Daoy (cell line): ENCODE results near the gene PCBP3. TPM values are rescaled to one million over a fixed set of nuclear protein-coding genes. Genes with fewer than 3 reads are reported as not detected.
"Not testable (repeated sequence)": the region's sequence is repeated elsewhere in the genome, so short reads cannot be mapped to it uniquely, and the experiment has no call there.

Source experiments
- DNase-seq: peaks from one replicate; pipeline ENCODE4 v3.0.0-alpha.2; 2015; ENCODE audit warnings: low read depth
- total RNA-seq: library from RNA; depleted of rRNA; stranded (reverse); fragments of >200 nt; shearing (Covaris generic); gene quantifications from 2 replicates; pipeline ENCODE4 v1.2.3, GENCODE V29; 2014

Gene PCBP3
- total RNA-seq, 1 experiment from 2014 or later: 2.1 TPM

DNA sequence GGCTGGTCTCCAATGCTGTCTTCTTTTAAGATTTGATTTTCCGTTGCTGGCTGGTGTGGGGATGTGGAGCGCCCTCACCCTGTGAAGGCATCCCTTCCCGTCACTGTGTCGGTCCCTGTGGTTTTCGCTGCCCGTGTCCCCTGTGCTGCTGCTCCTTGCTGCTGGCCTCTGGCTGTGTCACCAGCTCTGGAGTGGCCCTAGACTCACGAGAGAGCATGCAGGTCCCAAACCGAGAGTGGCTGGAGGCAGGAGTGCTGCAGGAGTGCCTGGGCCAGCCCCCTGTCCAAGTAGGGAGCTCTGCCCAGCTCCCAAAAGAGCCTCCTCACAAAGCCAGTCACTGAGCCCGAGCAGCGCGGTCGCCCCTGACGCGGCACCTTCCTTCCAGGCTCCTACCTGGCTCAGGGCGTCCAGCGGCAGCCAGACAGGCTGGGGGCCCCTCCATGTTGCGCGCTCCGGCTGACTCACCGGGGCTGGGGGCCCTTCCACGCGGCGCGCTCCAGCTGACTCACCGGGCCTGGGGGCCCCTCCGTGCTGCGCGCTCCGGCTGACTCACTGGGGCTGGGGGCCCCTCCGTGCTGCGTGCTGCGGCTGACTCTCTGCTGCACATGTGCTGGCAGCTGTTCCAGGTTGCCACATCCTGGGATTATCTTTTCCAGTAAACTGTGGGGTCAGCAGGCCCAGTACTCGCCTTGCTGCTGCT is 231.3 kb downstream of the PCBP3 start:
- peak; percentile 99 for DNase-seq

DNA sequence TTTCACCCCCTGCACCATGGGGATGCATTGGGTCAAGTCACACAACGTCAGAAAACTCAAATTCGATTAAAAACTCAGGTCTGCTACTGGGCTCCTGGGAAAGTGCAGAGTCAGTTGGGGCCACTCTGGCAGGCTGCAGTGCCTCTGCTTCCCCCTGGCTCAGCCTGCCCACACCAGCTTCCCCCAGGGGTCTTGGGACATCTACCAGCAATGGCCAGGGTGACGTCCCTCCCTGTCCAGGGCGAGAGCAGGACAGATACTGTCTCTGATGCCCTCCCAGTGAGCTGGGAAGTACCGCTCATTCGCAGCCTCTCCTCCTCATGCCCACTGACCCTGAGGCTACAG is 231.9 kb downstream of the PCBP3 start:
- DNase-seq: no peak

DNA sequence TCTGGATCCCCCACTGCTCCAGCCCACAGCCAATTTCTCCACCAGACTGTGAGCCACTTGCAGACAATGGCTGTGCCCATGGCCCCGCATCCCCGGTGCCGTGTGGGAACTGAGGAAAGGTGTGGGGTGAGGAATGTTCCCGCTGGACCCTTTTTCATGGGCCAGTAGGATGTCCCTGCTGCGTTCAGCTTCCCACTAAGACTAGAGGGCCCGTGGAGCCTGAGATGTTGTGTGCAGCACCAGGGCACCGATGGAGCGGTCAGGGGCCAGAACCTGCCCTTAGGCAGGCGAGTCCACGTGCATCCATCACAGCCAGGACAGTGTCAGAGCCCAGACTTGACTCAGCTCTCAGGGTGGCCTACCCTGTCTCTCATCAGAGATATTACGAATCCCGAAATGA is 232.4 kb downstream of the PCBP3 start:
- no peak for DNase-seq

DNA sequence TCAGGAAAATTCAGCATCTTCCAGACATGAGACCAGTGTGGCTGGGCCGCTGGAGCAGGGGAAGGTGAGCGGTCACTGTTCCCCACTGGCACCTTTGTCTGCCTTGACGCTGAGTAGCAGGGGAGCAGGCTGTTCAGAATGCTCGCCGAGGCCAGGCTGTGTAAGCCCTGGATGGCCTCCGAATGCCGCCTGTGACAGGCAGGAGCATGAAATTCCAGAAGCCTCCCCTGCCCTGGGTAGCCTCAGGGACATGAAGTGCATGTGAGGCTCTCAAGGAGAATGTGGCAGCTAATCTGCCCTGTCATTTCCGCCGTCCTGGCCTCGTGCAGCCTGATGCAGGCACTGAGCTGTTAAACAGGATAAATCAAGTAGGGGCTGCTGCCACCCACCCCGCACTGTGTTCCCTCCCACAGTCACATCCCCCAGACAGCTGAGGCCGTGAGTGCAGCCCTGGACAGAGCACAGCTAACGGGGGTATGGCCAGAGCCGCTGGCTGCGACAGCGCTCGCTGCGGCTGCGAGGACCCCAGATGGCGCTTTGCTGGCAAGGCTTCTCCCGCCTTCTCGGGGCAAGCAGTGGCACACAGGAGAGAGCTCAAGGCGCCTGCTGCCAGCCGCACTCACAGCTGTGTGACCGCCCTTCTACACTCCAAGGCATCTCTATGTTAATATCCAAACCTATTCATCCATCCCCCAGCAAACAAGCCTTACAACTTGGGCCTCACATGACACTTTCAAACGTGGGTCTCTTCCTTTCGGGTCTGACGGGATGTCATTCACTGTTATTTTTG is 233.1 kb downstream of the PCBP3 start:
- no peak for DNase-seq

DNA sequence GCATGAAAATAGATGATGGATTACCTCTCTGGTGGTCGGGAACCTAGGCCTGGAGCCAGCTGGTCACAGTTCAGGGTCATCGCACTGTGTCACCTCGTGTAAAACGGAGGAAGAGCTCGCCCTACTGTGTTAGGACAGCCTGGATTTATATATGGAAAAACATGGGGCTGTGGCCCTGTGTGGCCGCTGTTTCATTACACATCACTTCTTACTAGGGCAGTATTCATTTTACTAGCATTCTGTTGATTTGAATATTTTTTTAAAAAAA is 233.6 kb downstream of the PCBP3 start:
- no peak for DNase-seq

DNA sequence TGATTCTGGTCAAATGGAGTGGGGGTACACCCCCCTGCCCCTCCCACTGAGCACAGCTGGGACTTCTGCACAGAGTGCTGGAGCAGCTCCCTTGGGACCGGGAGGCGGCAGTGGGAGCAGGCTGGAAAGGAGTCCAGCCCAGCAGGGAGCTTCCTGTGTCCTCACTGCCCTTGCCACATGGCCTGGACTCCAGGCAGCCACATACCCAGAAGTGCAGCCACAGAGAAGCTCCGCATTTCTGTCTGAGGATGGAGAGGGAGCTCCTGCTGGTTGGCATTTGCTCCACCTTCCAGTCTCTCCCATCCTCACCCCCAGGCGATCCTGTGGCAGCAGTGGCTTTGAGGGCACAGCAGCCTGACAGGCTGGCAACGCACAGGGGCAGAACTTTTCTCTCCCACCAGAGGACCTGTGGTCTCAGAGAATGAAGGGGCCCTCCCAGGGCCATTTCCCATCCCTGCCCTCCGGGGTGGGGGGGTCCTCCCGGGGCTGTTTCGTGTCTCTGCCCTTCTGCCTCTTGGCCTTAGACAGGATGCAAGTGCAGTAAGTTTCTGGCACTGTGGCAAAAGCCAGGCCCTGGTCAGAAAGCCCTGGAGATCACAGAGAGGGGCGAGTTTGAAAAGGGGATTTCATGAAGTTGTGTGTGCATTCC is 234.4 kb downstream of the PCBP3 start:
- DNase-seq: peak; percentile 63

DNA sequence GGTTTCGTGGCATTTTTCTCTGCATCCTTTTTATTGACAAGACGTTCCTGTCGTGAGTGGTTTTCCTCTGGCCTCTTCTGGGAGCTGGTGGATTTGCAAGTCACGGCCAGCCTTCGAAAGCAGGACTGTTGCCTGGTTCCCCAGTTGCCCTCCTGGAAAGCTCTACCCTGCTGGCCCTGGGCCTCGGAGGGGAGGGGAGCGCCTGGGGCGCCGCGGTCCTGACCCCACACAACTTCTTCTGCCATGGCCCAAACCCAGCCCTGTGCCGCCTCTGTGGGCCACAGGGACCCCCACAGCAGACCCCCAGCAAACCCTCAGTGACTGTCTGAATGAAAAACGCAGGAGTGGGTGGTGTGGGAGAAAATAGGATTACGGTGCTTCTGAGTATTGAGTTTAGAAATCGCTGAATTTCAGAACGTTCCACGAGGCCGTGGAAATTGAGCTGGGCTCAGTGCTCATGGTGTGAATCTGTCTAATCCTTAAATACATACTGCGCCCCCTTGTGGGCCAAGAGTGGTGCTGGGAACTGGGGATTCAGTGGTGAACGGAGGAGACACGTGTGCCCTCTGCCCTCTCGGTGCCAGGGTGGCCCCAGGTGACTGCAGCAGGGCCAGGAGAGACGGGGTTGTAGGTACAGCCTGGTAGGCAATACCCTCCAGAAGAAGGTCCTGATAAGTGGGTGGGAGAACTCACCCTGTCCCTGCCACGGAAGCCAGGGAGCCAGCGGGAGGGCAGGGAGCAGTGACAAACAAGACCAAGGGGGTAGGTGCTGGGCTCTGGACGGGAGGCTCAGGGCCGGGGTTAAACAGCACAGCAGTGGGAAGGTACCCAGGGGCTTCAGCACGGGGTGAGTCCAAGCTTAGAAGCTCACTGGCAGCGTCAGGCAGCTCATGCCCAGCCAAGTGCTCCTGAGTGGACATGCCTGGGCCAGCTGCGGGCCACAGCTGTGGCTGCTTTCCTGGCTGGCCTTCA is 236.9 kb downstream of the PCBP3 start:
- peak; percentile 84 for DNase-seq

DNA sequence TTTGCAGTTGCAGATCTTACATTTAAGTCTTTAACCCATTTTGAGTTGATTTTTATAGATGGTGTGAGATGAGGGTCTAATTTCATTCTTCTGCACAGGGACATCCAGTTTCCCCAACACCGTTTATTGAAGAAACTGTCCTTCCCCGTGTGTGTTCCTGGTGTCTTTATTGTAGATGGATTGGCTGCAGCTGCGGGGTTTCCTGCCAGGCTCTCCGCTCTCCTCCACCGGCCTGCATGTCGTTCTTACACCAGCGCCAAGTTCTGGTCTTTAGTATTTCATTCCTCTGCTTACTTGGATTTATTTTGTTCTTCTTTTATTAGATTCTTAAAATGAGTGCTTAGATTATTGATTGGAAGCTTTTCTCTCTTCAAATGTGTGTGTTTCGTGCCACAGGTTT is 239.1 kb downstream of the PCBP3 start:
- DNase-seq: no peak

DNA sequence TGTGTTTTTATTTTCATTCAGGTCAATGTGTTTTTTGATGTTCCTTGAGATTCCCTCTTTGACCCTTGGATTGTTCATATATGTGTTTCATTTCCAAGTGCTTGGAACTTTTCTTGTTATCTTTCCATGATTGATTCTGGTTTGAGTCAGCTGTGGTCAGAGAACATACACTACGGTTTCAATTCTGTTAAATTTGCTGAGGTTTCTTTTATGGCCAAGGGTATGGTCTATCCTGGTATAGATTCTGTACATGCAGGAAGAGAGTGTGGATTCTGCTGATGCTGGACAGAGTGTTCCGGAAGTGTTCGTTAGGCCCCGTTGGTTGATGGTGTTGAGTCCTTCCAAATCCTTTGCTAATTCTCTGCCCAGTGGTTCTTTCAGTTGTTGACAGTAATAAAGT is 239.6 kb downstream of the PCBP3 start:
- no peak for DNase-seq

DNA sequence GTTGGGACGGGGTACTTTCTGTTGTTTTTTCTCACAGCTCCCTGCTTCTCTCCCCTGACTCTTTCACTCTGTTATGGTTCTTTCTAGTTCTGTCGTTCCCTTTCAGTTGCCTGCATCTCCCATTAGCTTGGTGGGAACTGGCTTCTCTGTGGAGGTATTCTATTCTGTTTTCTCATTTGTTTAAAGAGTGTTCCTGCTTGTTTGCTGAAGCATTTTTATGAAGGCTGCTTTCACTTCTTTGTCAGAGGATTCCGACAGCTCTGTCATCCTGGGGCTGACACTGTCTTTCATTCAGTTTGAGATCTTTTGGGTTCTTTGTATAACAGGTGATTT is 242.0 kb downstream of the PCBP3 start:
- DNase-seq: no peak

DNA sequence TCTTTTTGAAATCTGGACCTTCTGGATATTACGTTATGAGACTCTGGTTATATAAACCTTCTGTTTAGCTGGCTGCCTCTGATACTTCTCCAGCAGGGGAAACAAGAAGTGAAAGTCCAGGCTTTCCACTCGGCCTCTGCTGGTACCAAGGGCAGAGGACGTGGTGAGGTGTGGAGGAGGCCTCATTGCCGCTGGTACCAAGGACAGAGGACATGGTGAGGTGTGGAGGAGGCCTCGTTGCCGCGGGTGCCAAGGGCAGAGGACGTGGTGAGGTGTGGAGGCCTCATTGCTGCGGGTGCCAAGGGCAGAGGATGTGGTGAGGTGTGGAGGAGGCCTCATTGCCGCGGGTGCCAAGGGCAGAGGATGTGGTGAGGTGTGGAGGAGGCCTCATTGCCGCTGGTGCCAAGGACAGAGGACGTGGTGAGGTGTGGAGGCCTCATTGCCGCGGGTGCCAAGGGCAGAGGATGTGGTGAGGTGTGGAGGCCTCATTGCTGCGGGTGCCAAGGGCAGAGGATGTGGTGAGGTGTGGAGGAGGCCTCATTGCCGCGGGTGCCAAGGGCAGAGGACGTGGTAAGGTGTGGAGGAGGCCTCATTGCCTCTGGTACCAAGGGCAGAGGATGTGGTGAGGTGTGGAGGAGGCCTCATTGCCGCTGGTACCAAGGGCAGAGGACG is 242.5 kb downstream of the PCBP3 start:
- not testable (repeated sequence) for DNase-seq

DNA sequence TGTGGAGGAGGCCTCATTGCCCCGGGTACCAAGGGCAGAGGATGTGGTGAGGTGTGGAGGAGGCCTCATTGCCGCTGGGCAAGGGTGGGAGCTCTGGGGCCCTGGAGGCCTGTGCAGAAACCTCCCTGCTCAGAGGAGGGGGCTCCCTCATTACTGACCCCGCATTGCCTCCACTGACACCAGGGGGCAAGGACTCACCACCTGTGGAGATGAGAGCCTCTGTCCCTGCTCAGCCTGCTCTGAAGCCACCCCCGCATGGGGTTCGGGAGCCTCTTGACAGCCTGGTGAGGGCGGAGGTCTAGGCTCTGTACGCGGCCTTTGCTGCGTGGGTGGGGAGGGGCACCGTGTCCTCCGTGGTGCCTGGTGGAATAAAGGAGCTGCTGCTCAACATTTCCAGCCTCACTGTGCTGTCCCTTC is 243.1 kb downstream of the PCBP3 start:
- no peak for DNase-seq

DNA sequence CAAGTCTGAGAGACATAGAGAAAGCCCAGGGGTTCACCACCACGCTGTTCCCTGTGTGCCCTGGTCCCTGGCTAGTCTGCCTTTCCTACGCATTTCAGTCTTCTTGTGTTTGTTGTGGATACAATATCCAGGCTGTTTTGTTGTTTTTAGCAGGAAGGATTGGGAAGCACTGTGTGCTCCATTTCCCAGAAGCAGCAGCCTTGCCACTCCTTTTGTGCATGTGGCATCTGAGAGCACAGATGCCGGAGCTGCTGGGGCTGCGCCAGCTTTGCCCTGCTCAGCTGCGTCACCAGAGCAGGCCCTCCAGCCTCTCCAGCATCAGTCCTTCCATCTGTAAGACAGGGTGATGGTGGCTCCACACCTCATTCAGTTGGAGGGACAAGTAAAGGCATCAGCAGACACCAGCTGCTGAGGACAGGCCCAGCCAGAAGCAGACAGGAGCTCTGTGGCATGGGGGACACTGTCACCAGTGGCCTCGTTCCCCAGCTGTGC is 243.6 kb downstream of the PCBP3 start:
- no peak for DNase-seq

DNA sequence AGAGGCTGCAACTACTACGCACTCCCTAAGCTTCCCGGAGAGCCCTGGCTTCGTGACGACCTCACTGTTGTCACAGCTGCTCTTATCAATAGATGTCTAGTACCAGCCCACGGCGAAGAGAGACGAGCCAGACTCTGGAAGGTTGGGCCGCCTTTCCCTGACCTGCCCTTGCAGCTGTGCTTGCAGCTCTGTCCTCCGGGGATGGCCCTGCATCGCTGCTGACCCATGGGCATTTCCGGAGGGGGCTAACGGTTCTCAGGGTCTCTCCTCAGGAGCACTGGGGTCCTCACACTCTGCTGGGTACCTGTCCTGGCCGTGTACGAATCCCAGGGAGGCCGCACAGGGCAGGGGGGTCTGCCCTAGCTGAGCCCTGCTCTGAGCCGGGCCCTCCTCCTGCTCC is 244.3 kb downstream of the PCBP3 start:
- no peak for DNase-seq

DNA sequence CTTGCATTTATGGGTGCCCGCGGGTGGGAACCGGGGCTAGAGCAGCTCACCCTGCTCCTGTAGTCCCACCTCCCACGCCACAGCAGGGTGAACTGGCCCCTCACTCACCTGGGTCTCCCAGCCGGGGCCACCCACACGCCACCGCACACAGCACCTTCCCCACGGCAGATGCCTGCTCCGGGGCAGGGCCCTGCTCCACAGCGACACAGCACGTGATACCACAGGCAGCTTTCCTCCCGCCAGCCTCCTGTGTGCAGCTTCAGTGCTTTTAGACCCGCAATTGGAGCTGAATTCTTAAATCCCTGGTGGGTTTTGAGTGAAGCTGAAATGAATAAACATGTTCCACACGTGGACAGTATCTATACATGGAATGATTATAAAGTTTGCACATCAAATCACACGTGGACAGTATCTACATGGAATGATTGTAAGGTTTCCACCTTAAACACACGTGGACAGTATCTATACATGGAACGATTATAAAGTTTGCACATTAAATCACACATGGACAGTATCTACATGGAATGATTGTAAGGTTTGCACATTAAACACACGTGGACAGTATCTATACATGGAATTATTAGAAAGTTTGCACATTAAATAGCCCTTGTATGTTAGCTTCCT is 245.0 kb downstream of the PCBP3 start:
- DNase-seq: no peak

DNA sequence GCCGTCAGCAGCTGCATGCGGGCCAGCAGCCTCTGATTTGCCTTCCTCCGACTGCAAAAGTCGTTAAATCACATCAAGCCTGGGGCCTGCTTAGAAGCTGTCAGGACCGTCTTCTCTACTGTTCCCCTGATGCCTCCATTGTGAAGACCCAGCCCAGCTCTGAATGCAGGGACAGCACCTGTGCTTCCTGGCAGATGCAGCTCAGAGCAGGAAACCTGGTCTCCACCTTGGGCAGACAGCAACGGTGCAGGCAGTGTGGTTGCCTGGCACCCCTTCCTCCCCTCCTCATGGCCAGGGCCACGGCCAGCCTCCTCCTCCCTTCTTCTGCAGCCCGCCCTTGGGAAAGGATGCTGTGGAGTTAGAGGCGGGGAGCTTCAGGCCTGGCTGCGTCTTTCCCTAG is 245.7 kb downstream of the PCBP3 start:
- no peak for DNase-seq

DNA sequence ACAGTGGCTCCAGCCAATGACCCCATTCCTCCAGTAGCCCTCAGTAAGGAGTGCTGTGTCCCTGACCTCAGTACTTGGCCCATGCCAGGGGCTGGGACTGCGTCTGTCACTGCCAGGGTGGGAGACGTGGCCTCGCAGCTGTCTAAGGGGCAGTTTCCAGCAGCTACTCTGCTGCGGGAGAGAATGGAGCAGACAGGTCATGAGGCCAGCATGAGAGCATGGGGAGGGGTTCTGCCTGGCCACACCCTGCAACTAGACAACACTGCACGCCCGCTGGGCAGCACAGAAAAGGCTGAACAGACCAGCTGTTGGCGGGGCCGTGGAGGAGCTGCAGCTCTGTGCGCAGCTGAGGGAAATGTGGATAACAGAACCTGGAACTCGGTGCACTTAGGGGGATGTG is 246.4 kb downstream of the PCBP3 start:
- no peak for DNase-seq

DNA sequence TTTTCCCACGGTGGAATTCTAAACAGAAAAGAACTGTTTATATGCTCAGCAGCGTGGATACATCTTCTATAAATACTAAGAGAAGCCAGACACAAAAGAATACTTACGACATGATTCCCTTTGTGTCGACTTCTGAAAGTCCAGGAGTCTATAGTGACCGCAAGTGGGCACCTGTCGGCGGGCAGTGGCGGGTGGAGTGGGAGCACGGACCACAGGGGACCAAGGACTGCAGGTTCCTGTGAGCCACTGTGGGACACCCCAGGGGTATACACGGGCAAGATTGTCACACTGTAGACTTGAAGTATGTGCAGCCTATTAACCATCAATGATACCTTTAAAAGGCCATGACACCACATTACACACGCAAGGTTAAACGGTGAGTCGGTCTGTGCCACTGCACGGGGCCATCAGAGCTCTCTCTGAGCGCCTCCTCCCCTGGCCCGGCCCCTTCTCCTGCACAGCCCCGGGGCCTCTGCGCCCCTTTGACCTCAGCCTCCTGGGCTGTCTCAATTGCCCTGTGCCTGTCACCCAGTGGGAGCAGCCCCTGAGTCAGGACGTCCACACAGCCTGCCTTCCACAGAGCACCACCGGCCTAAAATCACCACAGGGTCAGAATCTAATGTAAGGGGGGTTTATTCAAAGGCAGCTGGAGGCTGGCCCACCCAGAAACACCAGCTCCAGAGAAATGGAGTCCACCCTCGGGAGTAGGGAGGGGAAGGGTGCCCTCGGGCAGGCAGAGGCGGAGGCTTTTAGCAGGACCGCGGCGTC is 248.0 kb downstream of the PCBP3 start:
- no peak for DNase-seq

DNA sequence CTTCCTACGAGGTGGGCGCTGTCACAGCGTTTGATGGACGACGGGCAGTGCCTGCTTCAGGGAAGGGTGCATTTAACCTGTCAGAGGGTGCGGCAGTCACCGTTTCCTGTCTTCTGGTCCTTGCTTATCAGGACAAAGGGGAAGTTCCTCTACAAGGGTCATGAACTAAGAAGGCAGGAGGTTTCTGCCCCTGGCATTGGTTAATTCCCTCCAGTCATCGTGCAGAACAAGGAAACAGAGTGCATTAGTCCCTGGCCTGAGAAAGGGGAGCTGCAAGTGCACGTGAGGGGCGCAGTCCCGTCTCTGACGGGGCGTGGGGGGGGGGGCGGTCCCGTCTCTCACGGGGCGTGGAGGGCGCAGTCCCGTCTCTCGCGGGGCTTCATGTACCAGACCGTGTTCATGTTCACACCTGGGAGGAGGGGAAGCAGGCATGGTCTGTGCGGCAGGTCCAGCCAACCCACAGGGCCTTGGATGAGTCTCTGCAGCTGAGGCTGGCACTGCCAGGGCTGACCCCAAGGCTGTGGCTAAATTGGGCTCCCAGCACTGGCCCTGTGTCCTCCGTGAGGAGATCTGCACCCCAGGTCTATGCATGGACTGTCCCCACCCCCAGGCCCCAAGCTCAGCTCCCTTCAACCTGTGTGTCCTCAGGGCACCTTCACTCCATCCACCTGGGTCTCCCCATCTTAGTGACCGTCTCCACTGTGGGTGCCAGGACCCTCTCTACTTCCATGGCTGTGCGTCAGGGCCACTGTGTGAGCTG is 248.8 kb downstream of the PCBP3 start:
- DNase-seq: no peak
